SK-N-SH (cell line): ENCODE measurements around the gene AK5.

Experiments
- CTCF ChIP-seq: fragments of 200-600 bp; sonication (generic); IDR thresholded peaks from 2 replicates; pipeline ENCODE4 v1.6.1; 2017; ENCODE audit warnings: antibody characterized with exemption, mild to moderate bottlenecking, moderate library complexity
- IRF3 ChIP-seq: fragments of 150-350 bp; IDR thresholded peaks from 2 replicates; pipeline ENCODE4 v1.6.1; 2016; ENCODE audit warnings: mild to moderate bottlenecking, low read depth, low read length
- MAX ChIP-seq: IDR thresholded peaks from 2 replicates; pipeline ENCODE4 v1.4.0; 2012; ENCODE audit warnings: low read depth
- PBX3 ChIP-seq: IDR thresholded peaks from 2 replicates; pipeline ENCODE4; 2012
- POLR2AphosphoS5 ChIP-seq: IDR thresholded peaks from 2 replicates; pipeline ENCODE4 v1.6.1; 2012; ENCODE audit warnings: low read depth, low read length
- REST ChIP-seq: IDR thresholded peaks from 2 replicates; pipeline ENCODE4 v1.6.1; 2012; ENCODE audit warnings: mild to moderate bottlenecking, low read depth, low read length, moderate library complexity
- RFX5 ChIP-seq: IDR thresholded peaks from 2 replicates; pipeline ENCODE4 v1.6.1; 2012; ENCODE audit warnings: mild to moderate bottlenecking, improper control_type of control experiment, low read length
- TCF12 ChIP-seq: IDR thresholded peaks from 2 replicates; pipeline ENCODE4 v1.4.0; 2012
- USF2 ChIP-seq: fragments of 150-350 bp; IDR thresholded peaks from 2 replicates; pipeline ENCODE4 v1.6.1; 2017; ENCODE audit warnings: antibody characterized with exemption, low read length, low read depth, borderline replicate concordance
- YY1 ChIP-seq: IDR thresholded peaks from 2 replicates; pipeline ENCODE4 v1.4.0; 2012; ENCODE audit warnings: low read depth, mild to moderate bottlenecking

- TF ChIP-seq TCF12 = no peak
- TF ChIP-seq YY1 = no peak
- no peak for TF ChIP-seq CTCF
- no peak for TF ChIP-seq REST
- TF ChIP-seq USF2 = no peak
- TF ChIP-seq POLR2AphosphoS5 = no peak
- TF ChIP-seq PBX3 = no peak
- TF ChIP-seq RFX5 = no peak
- TF ChIP-seq IRF3 = no peak
- no peak for TF ChIP-seq MAX
Observed at GRCh38 chr1:77524038-77524437, 242.2 kb downstream of the AK5 start.
